ENCODE data around the gene MOB3B.

The MOB3B gene

DNA sequence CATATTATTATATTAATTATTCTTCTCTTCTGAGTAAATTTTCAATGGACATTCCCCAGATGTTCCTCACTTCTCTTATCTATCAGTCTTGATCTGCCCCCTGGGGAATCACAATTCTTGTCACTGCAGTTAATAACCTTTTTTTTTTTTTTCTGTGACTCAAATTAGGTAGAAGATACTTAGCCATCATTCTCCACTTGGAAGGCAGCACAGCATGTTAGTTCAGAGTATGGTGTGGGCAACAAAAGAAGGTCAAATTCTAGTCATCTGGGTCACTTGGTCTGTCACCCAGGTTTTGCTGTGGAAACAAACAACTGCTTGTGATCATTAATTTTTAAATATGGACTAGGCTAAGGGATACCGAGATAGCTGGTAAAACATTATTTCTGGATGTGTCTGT is 8.1 kb upstream of the MOB3B start:
- no peaks in the 10 kb centered on the region for H3K36me3 ChIP-seq (ENCODE audit: control insufficient read depth, low read length)
- H3K9me3 ChIP-seq (ENCODE audit: control insufficient read depth, insufficient read depth, low read length), result no peaks in the 10 kb centered on the region
- peaks cover 9% of the 10 kb centered on the region for H3K4me1 ChIP-seq (ENCODE audit: control insufficient read depth, low read length)
- no peaks in the 10 kb centered on the region for H4K20me1 ChIP-seq (ENCODE audit: control insufficient read depth, insufficient read depth, low read depth, low read length)
- H3K9me2 ChIP-seq (replicated peaks; ENCODE audit: control insufficient read depth, low read length), result no peaks in the 10 kb centered on the region; the same call in 1 of the 2 replicates
- H3K79me2 ChIP-seq (ENCODE audit: control insufficient read depth, low read length), result no peaks in the 10 kb centered on the region
- H3K27ac ChIP-seq (ENCODE audit: low read depth, low read length), result no peak overlapping the region
- no peak overlapping the region for H3K4me3 ChIP-seq (ENCODE audit: low read length)
- H3F3A ChIP-seq (ENCODE audit: control insufficient read depth, insufficient read depth), result no peaks in the 10 kb centered on the region
- no peak for TF ChIP-seq CTCF (IDR thresholded peaks at IDR 0.05; ENCODE audit: low read depth, low read length, poor library complexity, severe bottlenecking)
- TF ChIP-seq EZH2phosphoT487 (IDR thresholded peaks at IDR 0.05; ENCODE audit: borderline replicate concordance, low read length), result no peak
- H3K27me3 ChIP-seq (ENCODE audit: control insufficient read depth, low read length), result peaks cover 3% of the 10 kb centered on the region; the same call in 1 of the 2 replicates
- no peak overlapping the region for H3K4me2 ChIP-seq (ENCODE audit: low read length)

GRCh38 chr9:27537027-27537435 is 7.4 kb upstream of the MOB3B start:
- Histone ChIP-seq H3F3A (ENCODE audit: control insufficient read depth, insufficient read depth) (no peaks in the 10 kb centered on the region), H3K9me3 (ENCODE audit: control insufficient read depth, insufficient read depth, low read length) (no peaks in the 10 kb centered on the region), H3K4me2 (ENCODE audit: low read length) (no peak overlapping the region)

GRCh38 chr9:27536168-27536567 is 6.6 kb upstream of the MOB3B start:
- Histone ChIP-seq H3K4me2 (ENCODE audit: low read length) (no peak overlapping the region), H3K79me2 (ENCODE audit: control insufficient read depth, low read length) (no peaks in the 10 kb centered on the region), H3K9me3 (ENCODE audit: control insufficient read depth, insufficient read depth, low read length) (no peaks in the 10 kb centered on the region), H4K20me1 (ENCODE audit: control insufficient read depth, insufficient read depth, low read depth, low read length) (no peaks in the 10 kb centered on the region), H3K27me3 (ENCODE audit: control insufficient read depth, low read length) (peaks cover 11% of the 10 kb centered on the region), H3F3A (ENCODE audit: control insufficient read depth, insufficient read depth) (no peaks in the 10 kb centered on the region), H3K36me3 (ENCODE audit: control insufficient read depth, low read length) (no peaks in the 10 kb centered on the region), H3K4me3 (ENCODE audit: low read length) (no peak overlapping the region), H3K9me2 (replicated peaks; ENCODE audit: control insufficient read depth, low read length) (no peaks in the 10 kb centered on the region; the same call in 1 of the 2 replicates), H3K27ac (ENCODE audit: low read depth, low read length) (no peak overlapping the region), H3K4me1 (ENCODE audit: control insufficient read depth, low read length) (peaks cover 9% of the 10 kb centered on the region)
- TF ChIP-seq EZH2phosphoT487 (IDR thresholded peaks at IDR 0.05; ENCODE audit: borderline replicate concordance, low read length), result no peak
- TF ChIP-seq CTCF (IDR thresholded peaks at IDR 0.05; ENCODE audit: low read depth, low read length, poor library complexity, severe bottlenecking), result no peak

More at GRCh38 chr9:27537027-27537435, 7.4 kb upstream of the MOB3B start:
- H3K4me3 ChIP-seq (ENCODE audit: low read length), result no peak overlapping the region
- H3K36me3 ChIP-seq (ENCODE audit: control insufficient read depth, low read length), result no peaks in the 10 kb centered on the region
- peaks cover 6% of the 10 kb centered on the region; the same call in 1 of the 2 replicates for H3K27me3 ChIP-seq (ENCODE audit: control insufficient read depth, low read length)
- TF ChIP-seq CTCF (IDR thresholded peaks at IDR 0.05; ENCODE audit: low read depth, low read length, poor library complexity, severe bottlenecking), result no peak
- no peak for TF ChIP-seq EZH2phosphoT487 (IDR thresholded peaks at IDR 0.05; ENCODE audit: borderline replicate concordance, low read length)
- peaks cover 9% of the 10 kb centered on the region for H3K4me1 ChIP-seq (ENCODE audit: control insufficient read depth, low read length)
- H3K79me2 ChIP-seq (ENCODE audit: control insufficient read depth, low read length), result no peaks in the 10 kb centered on the region
- H3K27ac ChIP-seq (ENCODE audit: low read depth, low read length), result no peak overlapping the region
- no peaks in the 10 kb centered on the region; the same call in 1 of the 2 replicates for H3K9me2 ChIP-seq (replicated peaks; ENCODE audit: control insufficient read depth, low read length)
- H4K20me1 ChIP-seq (ENCODE audit: control insufficient read depth, insufficient read depth, low read depth, low read length), result no peaks in the 10 kb centered on the region
